ENCODE results near the gene EVA1B.
A peak's percentile ranks its signal among the peaks of the same experiment; 100 is the strongest.

Gene EVA1B, protein sequence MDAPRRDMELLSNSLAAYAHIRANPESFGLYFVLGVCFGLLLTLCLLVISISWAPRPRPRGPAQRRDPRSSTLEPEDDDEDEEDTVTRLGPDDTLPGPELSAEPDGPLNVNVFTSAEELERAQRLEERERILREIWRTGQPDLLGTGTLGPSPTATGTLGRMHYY

DNA sequence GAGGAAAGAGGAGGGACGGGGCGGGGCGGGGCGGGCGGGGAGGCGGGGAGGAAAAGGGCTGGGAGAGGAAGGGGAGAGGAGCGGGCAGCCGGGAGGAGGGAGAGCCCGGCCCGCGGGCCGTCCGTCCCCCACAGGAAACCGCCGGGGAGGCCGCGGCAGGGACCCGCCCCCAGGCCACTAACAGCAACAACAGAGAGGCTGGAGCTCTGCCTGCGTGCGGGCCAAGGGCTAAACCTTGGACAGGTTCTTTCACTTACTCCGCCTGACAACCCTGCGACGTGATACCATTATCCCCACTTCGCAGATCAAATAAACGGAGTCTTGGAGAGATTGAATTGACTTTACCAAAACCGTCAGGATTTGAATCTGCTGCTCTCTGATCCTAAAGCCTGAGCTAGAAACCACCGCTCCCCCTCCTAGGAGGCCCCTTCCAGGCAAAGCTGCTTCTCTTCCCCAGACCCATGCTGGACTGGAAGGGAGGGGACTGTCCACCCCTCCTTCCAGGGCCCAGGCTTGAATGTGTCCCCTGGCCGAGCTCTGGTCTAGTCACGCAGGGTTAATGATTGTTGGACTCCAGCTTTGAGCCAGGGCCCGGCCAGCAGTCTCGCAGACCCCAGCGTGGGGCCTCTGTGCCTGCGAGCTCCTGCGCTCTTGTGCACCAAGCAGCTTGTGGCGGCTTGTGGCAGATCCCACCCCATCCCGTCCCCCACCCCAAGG, at the start of gene EVA1B:
TSS of gene EVA1B (minus strand) at position 10 of the 717 bp plus-strand sequence. CDS start 608 bp downstream, outside the sequence.
- ATAC-seq (replicated peaks; ENCODE audit: extremely low read depth, poor library complexity, severe bottlenecking): peak; percentile 33
- Mint-ChIP-seq H3K27me3 (no peaks in the 10 kb centered on the region), H3K27ac (ENCODE audit: low read depth) (no peak within 1 kb of the TSS), H3K4me1 (peaks cover 26% of the 10 kb centered on the region), H3K36me3 (ENCODE audit: insufficient read depth) (no peaks in the 10 kb centered on the region), H3K9me3 (no peaks in the 10 kb centered on the region), H3K4me3 (peak within 1 kb of the TSS; percentile 80)
- no peak for DNase-seq (ENCODE audit: low spot score in 2 of 2)

GRCh38 chr1:36372617-36373016, 49.2 kb upstream of the EVA1B start:
- DNase-seq (ENCODE audit: low spot score in 2 of 2): no peak
- peaks cover 46% of the 10 kb centered on the region for H3K4me1 Mint-ChIP-seq
- no peaks in the 10 kb centered on the region for H3K27me3 Mint-ChIP-seq
- H3K27ac Mint-ChIP-seq (ENCODE audit: low read depth): peak overlapping the region; percentile 94
- H3K36me3 Mint-ChIP-seq (ENCODE audit: insufficient read depth): peaks cover 2% of the 10 kb centered on the region
- H3K9me3 Mint-ChIP-seq: no peaks in the 10 kb centered on the region
- no peak for ATAC-seq (replicated peaks; ENCODE audit: extremely low read depth, poor library complexity, severe bottlenecking)
- H3K4me3 Mint-ChIP-seq: no peak overlapping the region

GRCh38 chr1:36369061-36369861, 45.8 kb upstream of the EVA1B start:
- ATAC-seq (replicated peaks; ENCODE audit: extremely low read depth, poor library complexity, severe bottlenecking) (peak; percentile 54), DNase-seq (ENCODE audit: low spot score in 2 of 2) (peak; percentile 76 to 85)
- Mint-ChIP-seq H3K36me3 (ENCODE audit: insufficient read depth) (peaks cover 5% of the 10 kb centered on the region), H3K4me1 (peaks cover 47% of the 10 kb centered on the region), H3K4me3 (no peak overlapping the region), H3K27me3 (no peaks in the 10 kb centered on the region), H3K27ac (ENCODE audit: low read depth) (no peak overlapping the region), H3K9me3 (no peaks in the 10 kb centered on the region)

- Mint-ChIP-seq H3K27me3 (no peaks in the 10 kb centered on the region), H3K36me3 (ENCODE audit: insufficient read depth) (peaks cover 9% of the 10 kb centered on the region), H3K27ac (ENCODE audit: low read depth) (no peak overlapping the region), H3K4me3 (no peak overlapping the region), H3K4me1 (peaks cover 34% of the 10 kb centered on the region), H3K9me3 (no peaks in the 10 kb centered on the region)
- no peak for DNase-seq (ENCODE audit: low spot score in 2 of 2)
- no peak for ATAC-seq (replicated peaks; ENCODE audit: extremely low read depth, poor library complexity, severe bottlenecking)
Observed at GRCh38 chr1:36367798-36368197, 44.4 kb upstream of the EVA1B start.

GRCh38 chr1:36367066-36367465, 43.6 kb upstream of the EVA1B start:
- no peaks in the 10 kb centered on the region for H3K27me3 Mint-ChIP-seq
- no peak for DNase-seq (ENCODE audit: low spot score in 2 of 2)

GRCh38 chr1:36366091-36366661, 42.7 kb upstream of the EVA1B start:
- H3K27ac Mint-ChIP-seq (ENCODE audit: low read depth): peak overlapping the region; percentile 88
- peaks cover 21% of the 10 kb centered on the region for H3K36me3 Mint-ChIP-seq (ENCODE audit: insufficient read depth)
- no peaks in the 10 kb centered on the region for H3K27me3 Mint-ChIP-seq
- no peak overlapping the region for H3K4me3 Mint-ChIP-seq
- H3K4me1 Mint-ChIP-seq: peaks cover 34% of the 10 kb centered on the region
- ATAC-seq (replicated peaks; ENCODE audit: extremely low read depth, poor library complexity, severe bottlenecking): peak; percentile 83
- DNase-seq (ENCODE audit: low spot score in 2 of 2): peak in 1 of 2 donors; percentile 28
- H3K9me3 Mint-ChIP-seq: no peaks in the 10 kb centered on the region

More at GRCh38 chr1:36367066-36367465, 43.6 kb upstream of the EVA1B start:
- Mint-ChIP-seq H3K36me3 (ENCODE audit: insufficient read depth) (peaks cover 16% of the 10 kb centered on the region), H3K4me3 (no peak overlapping the region), H3K9me3 (no peaks in the 10 kb centered on the region), H3K4me1 (peaks cover 34% of the 10 kb centered on the region), H3K27ac (ENCODE audit: low read depth) (peak overlapping the region; percentile 88)
- peak; percentile 34 for ATAC-seq (replicated peaks; ENCODE audit: extremely low read depth, poor library complexity, severe bottlenecking)

- Mint-ChIP-seq H3K27me3 (no peaks in the 10 kb centered on the region), H3K9me3 (no peaks in the 10 kb centered on the region), H3K4me3 (no peak overlapping the region), H3K27ac (ENCODE audit: low read depth) (peak overlapping the region; percentile 88), H3K4me1 (peaks cover 34% of the 10 kb centered on the region), H3K36me3 (ENCODE audit: insufficient read depth) (peaks cover 21% of the 10 kb centered on the region)
- ATAC-seq (replicated peaks; ENCODE audit: extremely low read depth, poor library complexity, severe bottlenecking): no peak
- no peak for DNase-seq (ENCODE audit: low spot score in 2 of 2)
Observed at GRCh38 chr1:36365381-36365780, 41.9 kb upstream of the EVA1B start.

DNA sequence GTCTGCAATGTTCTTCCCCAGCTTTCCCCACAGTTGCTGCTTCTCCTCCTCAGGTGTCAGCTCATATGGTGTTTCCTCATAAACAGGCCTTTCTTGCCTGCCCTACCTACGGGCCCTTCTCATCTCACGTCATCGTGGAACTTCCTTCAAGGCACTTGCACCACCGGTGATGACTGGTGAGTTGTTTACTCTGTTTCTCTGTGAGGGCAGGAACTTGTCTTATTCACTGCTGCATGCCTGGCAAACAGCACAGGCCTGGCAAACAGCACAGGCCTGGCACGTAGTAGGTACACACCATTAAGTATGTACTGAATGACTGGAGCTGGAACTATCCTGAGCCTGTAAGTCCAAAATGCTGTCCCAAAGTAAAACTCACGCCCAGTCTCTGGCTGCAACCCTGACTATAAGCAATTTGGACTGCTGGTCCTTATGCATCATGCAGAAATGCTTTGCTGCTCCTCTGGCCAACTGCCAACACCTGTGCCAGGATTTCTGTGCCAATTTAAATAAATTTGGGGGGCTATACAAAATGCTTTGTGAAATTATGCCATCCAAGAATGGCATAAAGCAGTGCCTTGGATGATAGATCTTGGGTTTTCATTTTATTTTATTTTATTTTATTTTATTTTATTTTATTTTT, 36.6 kb upstream of the EVA1B start:
- H3K27ac Mint-ChIP-seq (ENCODE audit: low read depth): no peak overlapping the region
- H3K4me3 Mint-ChIP-seq: no peak overlapping the region
- H3K27me3 Mint-ChIP-seq: no peaks in the 10 kb centered on the region
- peaks cover 31% of the 10 kb centered on the region for H3K36me3 Mint-ChIP-seq (ENCODE audit: insufficient read depth)
- ATAC-seq (replicated peaks; ENCODE audit: extremely low read depth, poor library complexity, severe bottlenecking) (no peak), DNase-seq (ENCODE audit: low spot score in 2 of 2) (no peak)
- H3K9me3 Mint-ChIP-seq: no peaks in the 10 kb centered on the region
- peaks cover 7% of the 10 kb centered on the region for H3K4me1 Mint-ChIP-seq

DNA sequence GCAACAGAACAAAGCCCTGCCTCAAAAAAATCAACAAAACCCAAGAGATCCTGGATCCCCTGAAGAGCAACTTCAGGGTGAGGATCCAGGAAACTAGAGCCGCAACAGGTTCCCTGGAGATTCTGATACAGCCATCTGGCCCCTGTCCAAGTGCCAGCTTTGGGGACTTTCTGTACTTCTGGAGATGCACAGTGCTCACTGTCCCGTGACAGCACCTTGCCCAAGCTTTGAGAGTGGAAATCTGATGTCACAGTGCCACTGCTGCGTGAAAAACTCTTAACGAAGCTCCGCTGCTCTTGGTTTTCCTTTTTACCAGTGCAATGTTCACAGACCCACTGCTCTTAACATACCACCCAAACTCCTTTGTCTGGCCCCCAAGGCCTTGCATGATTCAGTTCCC, 35.9 kb upstream of the EVA1B start:
- H3K27ac Mint-ChIP-seq (ENCODE audit: low read depth): no peak overlapping the region
- no peak overlapping the region for H3K4me3 Mint-ChIP-seq
- peaks cover 34% of the 10 kb centered on the region for H3K36me3 Mint-ChIP-seq (ENCODE audit: insufficient read depth)
- ATAC-seq (replicated peaks; ENCODE audit: extremely low read depth, poor library complexity, severe bottlenecking) (no peak), DNase-seq (ENCODE audit: low spot score in 2 of 2) (no peak)
- H3K9me3 Mint-ChIP-seq: no peaks in the 10 kb centered on the region
- peaks cover 7% of the 10 kb centered on the region for H3K4me1 Mint-ChIP-seq
- H3K27me3 Mint-ChIP-seq: no peaks in the 10 kb centered on the region

- no peak overlapping the region for H3K27ac Mint-ChIP-seq (ENCODE audit: low read depth)
- peaks cover 38% of the 10 kb centered on the region for H3K36me3 Mint-ChIP-seq (ENCODE audit: insufficient read depth)
- ATAC-seq (replicated peaks; ENCODE audit: extremely low read depth, poor library complexity, severe bottlenecking) (no peak), DNase-seq (ENCODE audit: low spot score in 2 of 2) (no peak)
- H3K27me3 Mint-ChIP-seq: no peaks in the 10 kb centered on the region
- H3K4me1 Mint-ChIP-seq: peaks cover 7% of the 10 kb centered on the region
- no peak overlapping the region for H3K4me3 Mint-ChIP-seq
- no peaks in the 10 kb centered on the region for H3K9me3 Mint-ChIP-seq
Observed at GRCh38 chr1:36358514-36359084, 35.2 kb upstream of the EVA1B start.

- DNase-seq (ENCODE audit: low spot score in 2 of 2) (no peak), ATAC-seq (replicated peaks; ENCODE audit: extremely low read depth, poor library complexity, severe bottlenecking) (no peak)
- no peaks in the 10 kb centered on the region for H3K9me3 Mint-ChIP-seq
- peaks cover 7% of the 10 kb centered on the region for H3K4me1 Mint-ChIP-seq
- H3K36me3 Mint-ChIP-seq (ENCODE audit: insufficient read depth): peaks cover 27% of the 10 kb centered on the region
- no peak overlapping the region for H3K27ac Mint-ChIP-seq (ENCODE audit: low read depth)
- no peak overlapping the region for H3K4me3 Mint-ChIP-seq
- H3K27me3 Mint-ChIP-seq: no peaks in the 10 kb centered on the region
Observed at GRCh38 chr1:36355811-36356210, 32.4 kb upstream of the EVA1B start.

DNA sequence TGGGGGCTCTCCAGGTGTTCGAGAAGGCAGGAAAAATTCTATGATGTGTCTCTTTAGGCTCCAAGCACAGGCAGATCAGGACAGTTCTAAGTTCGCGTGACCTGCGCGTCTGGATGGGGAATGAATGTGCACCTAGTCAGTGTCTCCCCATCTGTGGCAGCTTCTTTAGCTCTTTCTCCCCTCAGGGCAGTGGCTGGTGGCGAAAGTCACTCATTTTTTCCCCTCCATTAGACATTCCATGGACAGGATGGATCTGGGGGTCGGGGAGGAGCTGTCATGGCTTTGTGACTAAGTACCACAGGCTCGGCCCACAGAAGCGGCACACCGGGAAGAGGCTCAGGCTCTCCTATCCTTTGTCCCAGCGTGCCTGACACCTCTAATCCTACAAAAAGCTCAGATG, 31.0 kb upstream of the EVA1B start:
- peaks cover 6% of the 10 kb centered on the region for H3K4me1 Mint-ChIP-seq
- H3K36me3 Mint-ChIP-seq (ENCODE audit: insufficient read depth): peaks cover 27% of the 10 kb centered on the region
- H3K9me3 Mint-ChIP-seq: no peaks in the 10 kb centered on the region
- H3K4me3 Mint-ChIP-seq: no peak overlapping the region
- no peak overlapping the region for H3K27ac Mint-ChIP-seq (ENCODE audit: low read depth)
- DNase-seq (ENCODE audit: low spot score in 2 of 2) (no peak), ATAC-seq (replicated peaks; ENCODE audit: extremely low read depth, poor library complexity, severe bottlenecking) (no peak)
- H3K27me3 Mint-ChIP-seq: no peaks in the 10 kb centered on the region

Data from central memory CD8-positive, alpha-beta T cell (primary cell).